ENCODE measurements around the gene GABBR2.
A peak's percentile ranks its signal among the peaks of the same experiment; 100 is the strongest.

The GABBR2 gene

DNA sequence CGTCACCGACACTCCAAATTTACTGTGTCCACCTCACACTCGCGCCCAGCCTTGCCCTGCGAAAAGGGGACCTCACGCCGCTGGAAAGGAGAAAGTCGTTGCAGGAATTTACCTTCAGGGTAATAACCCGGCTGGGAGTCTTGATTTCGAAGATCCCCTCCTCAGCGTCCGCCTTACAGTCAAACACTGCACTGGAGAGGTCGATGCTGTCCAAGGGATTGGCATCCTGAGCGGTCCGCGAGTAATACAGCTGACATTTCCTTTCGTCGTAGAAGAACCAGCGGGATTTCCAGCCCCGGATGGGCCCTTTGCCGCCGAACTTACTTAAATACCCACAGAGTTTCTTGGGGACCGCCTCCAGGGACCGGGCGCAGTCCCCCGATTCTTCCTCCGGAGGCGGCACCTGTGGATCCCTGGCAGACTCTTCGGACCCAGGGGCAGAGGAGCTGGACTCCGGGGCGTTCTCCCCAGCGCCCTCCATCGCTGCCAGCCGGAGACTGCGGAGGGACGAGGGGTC, 453.6 kb downstream of the GABBR2 start:
- Mint-ChIP-seq H3K4me1 (peaks cover 6% of the 10 kb centered on the region), H3K9me3 (no peaks in the 10 kb centered on the region)
- TF ChIP-seq, protein P1, sequence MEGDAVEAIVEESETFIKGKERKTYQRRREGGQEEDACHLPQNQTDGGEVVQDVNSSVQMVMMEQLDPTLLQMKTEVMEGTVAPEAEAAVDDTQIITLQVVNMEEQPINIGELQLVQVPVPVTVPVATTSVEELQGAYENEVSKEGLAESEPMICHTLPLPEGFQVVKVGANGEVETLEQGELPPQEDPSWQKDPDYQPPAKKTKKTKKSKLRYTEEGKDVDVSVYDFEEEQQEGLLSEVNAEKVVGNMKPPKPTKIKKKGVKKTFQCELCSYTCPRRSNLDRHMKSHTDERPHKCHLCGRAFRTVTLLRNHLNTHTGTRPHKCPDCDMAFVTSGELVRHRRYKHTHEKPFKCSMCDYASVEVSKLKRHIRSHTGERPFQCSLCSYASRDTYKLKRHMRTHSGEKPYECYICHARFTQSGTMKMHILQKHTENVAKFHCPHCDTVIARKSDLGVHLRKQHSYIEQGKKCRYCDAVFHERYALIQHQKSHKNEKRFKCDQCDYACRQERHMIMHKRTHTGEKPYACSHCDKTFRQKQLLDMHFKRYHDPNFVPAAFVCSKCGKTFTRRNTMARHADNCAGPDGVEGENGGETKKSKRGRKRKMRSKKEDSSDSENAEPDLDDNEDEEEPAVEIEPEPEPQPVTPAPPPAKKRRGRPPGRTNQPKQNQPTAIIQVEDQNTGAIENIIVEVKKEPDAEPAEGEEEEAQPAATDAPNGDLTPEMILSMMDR (IDR thresholded peaks at IDR 0.05; ENCODE audit: unreplicated experiment in 3 of 3), result no peak

DNA sequence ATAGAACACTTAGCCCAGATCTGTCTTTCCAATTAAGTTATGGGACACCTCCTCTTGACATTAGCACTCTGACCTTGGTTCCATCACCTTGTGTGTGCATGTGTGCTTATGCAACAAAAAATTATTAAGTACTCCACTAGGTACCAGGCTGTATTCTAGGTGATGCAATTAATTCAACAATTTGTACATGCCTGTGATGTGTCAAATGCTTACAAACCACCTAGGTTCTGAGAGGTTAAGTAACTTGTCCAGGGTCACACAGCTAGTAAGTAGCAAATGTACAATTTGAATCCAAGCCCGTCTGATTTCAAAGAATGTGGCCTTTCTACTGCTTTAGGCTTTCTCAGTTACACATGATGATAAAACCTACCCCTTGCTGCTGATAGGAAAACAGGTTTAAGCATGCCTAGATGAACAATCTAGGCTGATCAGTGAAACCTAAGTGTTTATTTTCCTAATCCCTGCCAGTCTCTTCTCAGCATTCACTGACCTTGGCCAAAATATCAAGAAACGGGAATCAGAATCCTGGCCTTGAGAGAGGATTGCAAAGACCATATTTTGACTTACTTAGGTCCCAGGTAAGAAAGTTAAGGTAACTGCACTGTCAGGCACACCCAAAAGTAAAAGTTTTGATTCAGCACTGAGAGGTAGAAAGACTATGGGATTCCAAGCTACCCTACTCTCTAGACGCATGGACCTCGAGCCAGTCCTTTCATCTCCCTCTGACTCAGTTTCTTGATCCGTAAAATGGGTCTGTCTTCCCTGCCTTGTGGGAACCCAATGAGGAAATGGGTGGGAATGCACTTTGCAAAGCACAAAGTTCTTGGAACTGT, 454.3 kb downstream of the GABBR2 start:
- peak overlapping the region in 2 of 3 experiments; percentile 51 to 65 for H3K27ac Mint-ChIP-seq
- TF ChIP-seq, protein P1 (IDR thresholded peaks at IDR 0.05; ENCODE audit: unreplicated experiment in 3 of 3), result no peak
- peak overlapping the region; percentile 87 to 91 (median 88) for H3K4me3 Mint-ChIP-seq
- peaks cover 22% of the 10 kb centered on the region for H3K27me3 Mint-ChIP-seq (ENCODE audit: low read depth)
- no peaks in the 10 kb centered on the region for H3K36me3 Mint-ChIP-seq (ENCODE audit: low read depth)
- H3K9me3 Mint-ChIP-seq, result no peaks in the 10 kb centered on the region
- H3K4me1 Mint-ChIP-seq, result peaks cover 6% of the 10 kb centered on the region

More for the DNA sequence above, 453.6 kb downstream of the GABBR2 start:
- Mint-ChIP-seq H3K36me3 (ENCODE audit: low read depth) (no peaks in the 10 kb centered on the region), H3K27me3 (ENCODE audit: low read depth) (peaks cover 22% of the 10 kb centered on the region), H3K4me3 (peak overlapping the region; percentile 87 to 91 (median 88)), H3K27ac (peak overlapping the region in 2 of 3 experiments; percentile 51 to 65)

DNA sequence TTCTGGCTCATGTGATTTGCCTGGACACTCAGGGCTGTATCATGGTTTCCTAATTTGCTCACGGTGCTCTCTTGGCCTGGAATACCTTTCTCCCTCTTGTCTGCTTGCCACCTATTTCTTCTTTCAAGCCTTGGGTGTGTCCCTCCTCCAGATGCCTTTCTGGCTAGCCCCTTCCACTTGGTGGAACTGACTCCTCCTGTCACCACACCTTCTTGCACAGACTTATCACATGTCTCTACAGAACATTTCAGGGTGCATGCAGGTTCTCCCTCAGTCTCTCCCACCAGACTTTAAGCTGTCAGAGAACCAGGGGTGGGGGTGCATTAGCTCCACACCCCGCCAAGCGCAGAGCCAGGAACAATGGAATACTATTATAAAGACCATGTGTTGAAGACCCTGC, 455.2 kb downstream of the GABBR2 start:
- Mint-ChIP-seq H3K4me1 (peaks cover 6% of the 10 kb centered on the region), H3K27me3 (ENCODE audit: low read depth) (peaks cover 22% of the 10 kb centered on the region)
- TF ChIP-seq, protein P1 (IDR thresholded peaks at IDR 0.05; ENCODE audit: unreplicated experiment in 3 of 3), result no peak

DNA sequence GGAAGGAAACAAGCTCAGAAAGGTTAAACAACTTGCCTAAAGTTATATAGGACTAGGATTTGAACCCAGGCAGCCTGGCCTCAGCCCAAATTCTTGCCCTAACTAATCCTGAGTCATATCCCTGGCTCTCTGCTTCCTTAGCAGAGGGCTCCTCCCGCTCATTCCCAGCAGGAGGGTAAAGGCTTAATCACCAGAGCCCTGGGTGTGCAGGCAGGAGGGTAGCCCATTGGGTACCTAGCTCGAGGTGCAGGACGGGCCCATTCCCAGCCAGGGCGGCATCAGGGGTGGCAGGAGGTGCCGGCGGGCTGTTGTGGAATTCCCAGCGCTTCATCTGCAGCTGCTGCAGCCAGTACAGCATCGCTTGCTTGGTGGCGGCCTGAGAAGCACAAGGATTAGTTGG, 457.2 kb downstream of the GABBR2 start:
- Mint-ChIP-seq H3K4me3 (no peak overlapping the region), H3K27ac (no peak overlapping the region), H3K36me3 (ENCODE audit: low read depth) (no peaks in the 10 kb centered on the region), H3K4me1 (peaks cover 2% of the 10 kb centered on the region), H3K9me3 (no peaks in the 10 kb centered on the region), H3K27me3 (ENCODE audit: low read depth) (peaks cover 22% of the 10 kb centered on the region)
- TF ChIP-seq, protein P1 (IDR thresholded peaks at IDR 0.05; ENCODE audit: unreplicated experiment in 3 of 3), result no peak

More for the DNA sequence above, 455.2 kb downstream of the GABBR2 start:
- no peak overlapping the region for H3K27ac Mint-ChIP-seq
- no peaks in the 10 kb centered on the region for H3K36me3 Mint-ChIP-seq (ENCODE audit: low read depth)
- H3K4me3 Mint-ChIP-seq, result peak overlapping the region; percentile 13 to 68 (median 50)
- H3K9me3 Mint-ChIP-seq, result no peaks in the 10 kb centered on the region

DNA sequence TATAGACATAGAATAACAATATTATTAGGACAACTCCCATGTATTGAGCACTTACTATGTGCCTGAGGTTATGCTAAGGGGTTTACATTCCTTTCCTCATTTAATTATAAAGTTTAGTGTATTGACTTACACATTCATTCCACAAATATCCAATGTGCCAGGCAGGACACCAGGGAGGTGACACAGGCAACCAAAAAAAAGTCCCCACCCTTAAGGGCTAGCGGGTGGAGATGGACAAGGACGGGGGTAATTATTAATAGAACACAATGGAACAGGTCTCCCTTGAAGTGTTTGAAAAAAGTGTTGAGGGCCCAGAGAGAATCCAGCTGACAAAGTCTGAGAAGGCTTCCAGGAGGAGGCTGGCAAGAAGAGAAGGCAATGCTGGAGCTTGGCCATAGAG, 459.0 kb downstream of the GABBR2 start:
- Mint-ChIP-seq H3K36me3 (ENCODE audit: low read depth) (no peaks in the 10 kb centered on the region), H3K4me1 (no peaks in the 10 kb centered on the region), H3K27me3 (ENCODE audit: low read depth) (peaks cover 19% of the 10 kb centered on the region), H3K9me3 (no peaks in the 10 kb centered on the region), H3K27ac (no peak overlapping the region), H3K4me3 (no peak overlapping the region)
- TF ChIP-seq, protein P1 (IDR thresholded peaks at IDR 0.05; ENCODE audit: unreplicated experiment in 3 of 3), result no peak
